LNCaP clone FGC (cell line): ENCODE measurements around the gene RNF44.

Source experiments
- DNase-seq: peaks from one replicate; pipeline ENCODE4 v3.0.0-alpha.2; 2011; ENCODE audit warnings: low read depth
- H3K4me3 ChIP-seq: 2 replicates; pipeline ENCODE4 v1.5.1; 2011; ENCODE audit warnings: mild to moderate bottlenecking, low read depth, low read length, control low read depth
- CTCF ChIP-seq: IDR thresholded peaks from 2 replicates; pipeline ENCODE4 v1.5.1; 2012; ENCODE audit warnings: mild to moderate bottlenecking; ENCODE audit not compliant: control insufficient read depth, insufficient read depth; ENCODE audit errors: extremely low read depth

RNF44 gene

GRCh38 chr5:176528301-176528700 is 8.9 kb downstream of the RNF44 start:
- no peak for TF ChIP-seq CTCF
- no peak overlapping the region for H3K4me3 ChIP-seq

GRCh38 chr5:176527246-176528222 is 9.7 kb downstream of the RNF44 start:
- TF ChIP-seq CTCF: no peak
- H3K4me3 ChIP-seq: no peak overlapping the region
- DNase-seq: no peak

More at GRCh38 chr5:176528301-176528700, 8.9 kb downstream of the RNF44 start:
- no peak for DNase-seq

- no peak for DNase-seq
- H3K4me3 ChIP-seq: no peak overlapping the region
- no peak for TF ChIP-seq CTCF
Measured at GRCh38 chr5:176526462-176526861, 10.7 kb downstream of the RNF44 start.

GRCh38 chr5:176525677-176526076 is 11.5 kb downstream of the RNF44 start:
- H3K4me3 ChIP-seq: no peak overlapping the region
- no peak for TF ChIP-seq CTCF
- no peak for DNase-seq

- TF ChIP-seq CTCF: no peak
- DNase-seq: no peak
- no peak overlapping the region for H3K4me3 ChIP-seq
Measured at GRCh38 chr5:176524987-176525386, 12.2 kb downstream of the RNF44 start.

- no peak overlapping the region for H3K4me3 ChIP-seq
- no peak for TF ChIP-seq CTCF
- DNase-seq: no peak
Measured at GRCh38 chr5:176524138-176524537, 13.1 kb downstream of the RNF44 start.
